GM18499 (cell line): Measurements from ENCODE around the gene ZIC2.

Experiments
- ATAC-seq: cut with Tn5 transposase; IDR thresholded peaks from one replicate; pipeline ENCODE4 v1.9.1; 2021; ENCODE audit warnings: moderate number of reproducible peaks; ENCODE audit not compliant: insufficient read depth, unreplicated experiment

Gene ZIC2

GRCh38 chr13:99984461-99985240, 3.1 kb downstream of the ZIC2 start:
- no peak for ATAC-seq

GRCh38 chr13:99985241-99985874, 3.8 kb downstream of the ZIC2 start:
- ATAC-seq, result no peak

DNA sequence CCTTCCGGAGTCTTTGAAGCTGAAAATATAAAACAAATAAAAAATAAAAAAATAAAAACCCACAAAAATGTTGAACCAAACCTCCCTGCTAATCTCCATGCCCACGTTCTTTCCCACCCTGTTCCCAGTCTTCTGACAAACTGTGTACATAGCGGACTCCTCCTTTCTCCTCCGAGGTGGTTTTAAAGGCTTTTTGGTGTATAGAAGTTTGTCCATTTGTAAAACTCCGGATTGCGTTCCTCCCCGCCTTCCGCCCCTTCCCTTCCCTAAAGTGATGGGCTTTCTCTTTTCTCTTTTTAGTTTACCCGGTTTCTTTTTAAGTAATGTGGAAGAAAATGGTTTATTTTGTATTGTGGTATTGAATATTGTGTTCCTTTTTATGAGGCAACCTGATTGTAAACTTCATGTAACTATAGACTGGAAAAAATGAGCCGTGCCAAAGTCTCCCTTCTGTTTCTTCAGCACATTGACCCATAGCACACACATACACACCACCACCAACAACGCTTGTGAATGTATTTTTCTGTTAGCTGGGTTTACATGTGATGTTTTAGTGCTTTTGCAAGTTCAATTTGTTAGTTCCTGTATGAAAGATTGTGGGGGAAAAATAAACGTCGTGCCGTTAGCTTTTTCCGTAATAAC, 4.4 kb downstream of the ZIC2 start:
- no peak for ATAC-seq

GRCh38 chr13:99986741-99987140, 5.2 kb downstream of the ZIC2 start:
- ATAC-seq, result no peak

DNA sequence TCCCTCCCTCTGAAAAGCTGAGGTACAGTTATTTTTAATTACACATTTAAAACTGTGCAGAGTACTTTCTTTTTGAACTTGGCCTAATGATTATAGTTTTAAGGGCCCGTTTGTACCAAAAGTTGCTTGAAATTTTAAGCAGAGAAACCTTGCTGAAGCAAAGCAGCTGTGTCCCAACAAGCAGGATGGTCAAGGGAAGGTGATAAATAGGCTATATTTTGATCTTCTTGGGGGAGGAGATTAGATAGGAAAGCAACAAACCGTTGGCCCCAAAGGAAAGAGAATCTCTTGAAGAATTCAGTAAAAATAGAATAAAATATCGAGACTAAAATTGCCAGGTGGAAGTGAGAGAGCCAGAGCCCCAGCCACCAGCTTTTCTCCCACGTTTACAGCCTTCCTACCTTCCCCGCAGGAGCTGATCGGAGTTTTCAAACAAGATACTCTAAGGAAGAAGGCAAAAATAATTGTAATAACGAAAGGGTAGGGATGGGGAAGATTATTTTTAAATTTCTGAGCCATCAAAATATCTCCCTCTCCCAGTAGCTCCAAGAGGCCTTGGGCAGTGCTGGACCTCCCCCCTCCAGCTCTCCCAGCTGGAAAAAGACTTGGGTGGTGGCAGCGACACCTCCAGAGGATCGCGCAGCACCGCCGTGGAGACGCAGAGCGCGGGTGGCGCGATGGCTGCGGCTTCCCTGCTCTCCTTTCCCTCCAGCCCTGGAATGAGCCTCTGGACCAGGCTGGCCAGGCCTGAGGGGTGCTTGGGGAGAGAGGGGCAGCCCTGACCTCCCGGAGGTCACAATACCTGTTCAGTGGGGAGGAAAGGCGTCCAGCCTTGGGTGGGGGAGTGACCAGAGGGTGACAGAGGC, 5.8 kb downstream of the ZIC2 start:
- ATAC-seq, result no peak

- ATAC-seq, result no peak
Observed at GRCh38 chr13:99988529-99989275, 7.1 kb downstream of the ZIC2 start.

DNA sequence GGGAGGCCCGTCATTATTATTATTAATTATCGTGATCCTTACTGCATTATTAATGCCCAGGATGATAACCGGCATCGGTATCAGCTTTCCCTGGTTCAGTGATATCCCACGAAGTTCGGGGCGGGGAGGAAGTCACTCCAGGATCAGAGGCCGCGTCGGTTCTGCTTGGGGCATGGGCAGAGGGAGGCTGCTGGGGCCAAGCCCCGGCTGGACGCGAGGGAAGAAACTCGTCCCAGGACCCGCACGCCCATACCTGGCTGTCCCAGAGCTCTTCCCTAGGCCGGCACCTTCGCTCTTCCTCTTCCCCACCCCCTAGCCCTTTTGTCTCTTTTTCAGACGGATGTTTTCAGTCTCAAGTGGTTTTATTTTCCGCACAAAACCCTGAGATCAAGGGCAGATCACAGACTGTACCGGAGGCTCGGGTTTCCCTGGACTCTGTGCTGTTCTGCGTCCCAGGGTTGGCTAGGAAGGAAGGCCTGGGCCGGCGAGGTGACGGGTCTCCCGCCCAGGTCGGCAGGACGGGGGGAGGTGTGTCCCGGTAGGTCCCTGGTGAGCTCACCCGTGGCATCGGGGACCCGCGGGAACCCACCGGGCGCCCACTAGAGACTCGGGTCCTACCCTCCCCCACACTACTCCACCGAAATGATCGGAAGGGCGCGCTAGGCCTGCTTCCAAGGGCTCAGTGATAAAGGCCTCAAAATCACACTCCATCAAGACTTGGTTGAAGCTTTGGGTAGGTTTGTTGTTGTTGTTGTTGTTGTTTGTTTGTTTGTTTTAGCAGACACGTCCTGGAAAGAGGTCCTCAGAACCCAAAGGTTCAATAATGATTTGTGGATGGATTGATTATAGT, 7.9 kb downstream of the ZIC2 start:
- no peak for ATAC-seq

- ATAC-seq, result no peak
Observed at GRCh38 chr13:99990126-99990977, 8.8 kb downstream of the ZIC2 start.

DNA sequence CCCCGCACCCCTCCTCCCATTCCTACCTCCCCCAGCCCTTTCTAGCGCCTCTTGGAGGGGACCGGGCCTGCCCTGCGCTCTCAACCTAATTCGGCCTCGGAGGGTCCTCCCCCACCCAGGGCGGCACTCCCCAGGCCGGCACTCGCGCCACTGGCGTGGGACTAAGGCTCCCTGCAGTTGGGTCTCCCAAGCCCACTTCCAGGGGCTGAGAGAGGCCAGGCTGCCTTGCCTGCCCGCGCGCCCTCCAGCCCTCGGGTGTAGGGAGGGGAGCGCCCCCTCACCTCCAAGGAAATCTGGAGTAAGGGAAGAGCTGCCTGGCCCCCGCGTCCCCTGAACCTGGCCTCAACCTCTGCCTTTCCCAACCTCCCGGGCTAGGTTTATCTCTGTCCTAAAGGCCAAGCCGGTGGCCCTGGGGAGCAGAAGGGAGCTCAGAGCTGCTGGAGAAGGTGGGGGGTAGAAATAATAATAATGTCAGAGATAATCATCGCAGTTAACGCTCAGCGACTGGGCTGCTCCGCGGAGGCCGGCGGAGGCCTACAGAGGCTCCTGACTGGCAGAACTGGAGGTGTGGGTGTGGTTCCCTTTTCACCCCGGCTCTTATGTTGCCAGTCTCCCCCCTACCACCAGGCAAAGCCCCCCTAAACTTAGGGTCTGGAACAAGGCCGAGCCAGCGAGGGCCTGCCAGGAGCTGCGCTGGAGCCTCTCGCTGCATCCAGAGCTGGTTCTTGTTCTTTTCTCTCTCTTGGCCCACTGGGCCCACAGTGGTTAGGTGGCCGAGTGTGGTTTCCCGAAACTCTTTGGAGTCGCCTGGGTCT, 9.6 kb downstream of the ZIC2 start:
- ATAC-seq, result no peak

- ATAC-seq, result no peak
Observed at GRCh38 chr13:99991828-99992775, 10.5 kb downstream of the ZIC2 start.

DNA sequence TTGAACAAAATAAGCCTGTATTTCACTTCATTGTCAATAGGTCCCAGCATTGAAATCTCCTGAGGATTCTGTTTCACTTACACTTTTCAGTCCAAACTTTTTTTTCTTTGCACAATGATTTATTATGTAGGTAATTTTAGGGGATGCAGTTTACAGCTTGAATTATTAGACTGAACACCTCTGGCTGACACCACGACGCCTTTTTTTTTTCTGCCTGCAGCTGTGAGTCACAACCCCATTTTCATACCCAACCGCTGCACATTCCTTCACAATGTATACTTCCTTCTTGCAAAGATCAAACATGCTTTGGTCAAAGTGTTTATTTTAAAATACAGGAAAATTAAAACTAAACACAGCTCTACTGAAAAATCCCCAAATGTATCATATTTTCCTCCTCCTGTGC, 11.4 kb downstream of the ZIC2 start:
- ATAC-seq, result no peak

GRCh38 chr13:99993660-99994637, 12.4 kb downstream of the ZIC2 start:
- ATAC-seq, result no peak

DNA sequence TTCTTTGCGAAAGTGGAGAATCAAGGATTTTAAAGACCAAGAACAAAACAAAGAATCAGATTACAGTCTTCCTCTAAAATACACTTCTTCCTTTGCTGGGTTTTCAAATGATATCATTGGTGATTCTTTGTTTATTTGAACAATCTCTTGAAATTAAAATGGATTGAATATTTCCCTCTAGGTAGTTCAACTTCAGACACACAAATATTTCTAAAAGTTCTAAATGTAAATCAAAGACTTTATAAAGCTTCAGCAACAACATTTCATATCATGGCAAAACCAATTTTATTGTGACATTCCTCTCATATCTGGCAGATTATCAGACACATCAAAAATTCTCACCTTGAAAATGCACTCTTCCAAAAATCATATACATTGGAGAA, 13.0 kb downstream of the ZIC2 start:
- no peak for ATAC-seq

DNA sequence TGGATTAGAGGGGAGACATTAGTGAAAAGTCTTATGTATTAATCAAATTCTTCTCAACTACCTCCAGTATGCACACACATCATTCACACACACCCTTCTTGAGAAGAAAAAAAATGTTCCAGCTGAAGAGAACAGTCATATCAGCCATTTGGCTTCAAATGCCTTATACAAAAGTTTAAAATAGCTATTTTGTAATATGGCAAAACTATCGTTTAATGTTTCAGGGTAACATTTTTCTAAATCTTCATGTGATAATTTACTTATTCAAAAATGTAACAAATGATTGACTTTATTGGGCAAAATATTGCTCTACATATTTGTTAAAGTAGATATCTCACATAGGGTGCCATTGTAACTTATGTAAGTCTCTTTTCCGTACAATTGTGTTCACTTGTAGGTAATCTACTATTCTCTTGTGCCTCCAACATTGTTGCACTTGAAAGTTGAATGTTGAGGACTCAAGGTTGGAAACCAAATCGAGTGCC, 13.6 kb downstream of the ZIC2 start:
- no peak for ATAC-seq
